GM19468 (cell line): Measurements from ENCODE around the gene WIPF1.

ENCODE experiments used
- ATAC-seq: cut with Tn5 transposase; IDR thresholded peaks from one replicate; pipeline ENCODE4 v1.9.1; 2021; ENCODE audit warnings: mild to moderate bottlenecking, moderate library complexity, moderate number of reproducible peaks; ENCODE audit not compliant: unreplicated experiment; ENCODE audit errors: extremely low read depth

Gene WIPF1

GRCh38 chr2:174597345-174598047 is at the start of gene WIPF1:
Gene WIPF1, minus strand, starts transcription at chr2:174597804. Its CDS starts 12,231 bp downstream, at chr2:174585573.
- no peak for ATAC-seq

GRCh38 chr2:174645296-174645695 is 47.7 kb upstream of the WIPF1 start:
- no peak for ATAC-seq

- no peak for ATAC-seq
Observed at GRCh38 chr2:174644406-174644805, 46.8 kb upstream of the WIPF1 start.

GRCh38 chr2:174643356-174643755 is 45.8 kb upstream of the WIPF1 start:
- ATAC-seq, result no peak

- ATAC-seq, result no peak
Observed at GRCh38 chr2:174641168-174641567, 43.6 kb upstream of the WIPF1 start.

GRCh38 chr2:174636987-174637386 is 39.4 kb upstream of the WIPF1 start:
- no peak for ATAC-seq

GRCh38 chr2:174635776-174636404 is 38.3 kb upstream of the WIPF1 start:
- no peak for ATAC-seq

GRCh38 chr2:174635015-174635593 is 37.5 kb upstream of the WIPF1 start:
- no peak for ATAC-seq

GRCh38 chr2:174634130-174635014 is 36.8 kb upstream of the WIPF1 start:
- peak; percentile 77 for ATAC-seq

GRCh38 chr2:174633623-174633930 is 36.0 kb upstream of the WIPF1 start:
- ATAC-seq, result no peak

- ATAC-seq, result no peak
Observed at GRCh38 chr2:174632841-174633622, 35.4 kb upstream of the WIPF1 start.

- ATAC-seq, result no peak
Observed at GRCh38 chr2:174631009-174631981, 33.7 kb upstream of the WIPF1 start.

GRCh38 chr2:174630107-174630506 is 32.5 kb upstream of the WIPF1 start:
- no peak for ATAC-seq

GRCh38 chr2:174629506-174629905 is 31.9 kb upstream of the WIPF1 start:
- no peak for ATAC-seq

- ATAC-seq, result no peak
Observed at GRCh38 chr2:174628528-174629169, 31.0 kb upstream of the WIPF1 start.

GRCh38 chr2:174627216-174627615 is 29.6 kb upstream of the WIPF1 start:
- no peak for ATAC-seq

- no peak for ATAC-seq
Observed at GRCh38 chr2:174624895-174625430, 27.4 kb upstream of the WIPF1 start.

GRCh38 chr2:174623690-174624089 is 26.1 kb upstream of the WIPF1 start:
- ATAC-seq, result no peak
